DOHH2 (cell line): ENCODE results near the gene CLMN.

ENCODE experiments used
- EZH2phosphoT487 ChIP-seq: fragments of 200-600 bp; sonication (generic); IDR thresholded peaks from 2 replicates; pipeline ENCODE4 v1.6.1; 2017; ENCODE audit warnings: borderline replicate concordance, mild to moderate bottlenecking, antibody characterized with exemption, low read length, moderate library complexity, mixed read lengths
- TF ChIP-seq, protein P1 (sequence below): fragments of 200-600 bp; sonication (generic); IDR thresholded peaks from one replicate; pipeline ENCODE4 v1.5.1; 2014; ENCODE audit warnings: antibody characterized with exemption, mild to moderate bottlenecking, low read depth, low read length; ENCODE audit not compliant: poor library complexity, severe bottlenecking

DNA sequence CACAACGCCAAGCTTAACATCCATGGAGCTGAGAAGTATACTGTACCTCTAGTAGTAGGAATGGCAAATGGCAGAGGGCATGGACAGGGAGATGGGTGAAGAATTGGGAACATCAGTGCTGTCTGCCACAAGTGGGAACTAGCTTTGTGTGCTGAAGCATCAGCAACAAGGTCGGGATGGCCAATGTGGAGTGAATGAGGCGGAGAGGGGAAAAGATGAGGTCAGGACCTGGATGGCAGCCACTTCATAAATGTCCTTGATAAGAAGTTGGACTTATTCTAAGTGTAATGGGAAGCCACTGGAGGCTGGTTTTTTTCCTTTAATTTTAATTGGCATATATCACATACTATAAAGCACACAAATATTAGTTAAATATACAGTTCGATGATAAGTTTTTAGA, 21.9 kb upstream of the CLMN start:
- TF ChIP-seq, protein P1, sequence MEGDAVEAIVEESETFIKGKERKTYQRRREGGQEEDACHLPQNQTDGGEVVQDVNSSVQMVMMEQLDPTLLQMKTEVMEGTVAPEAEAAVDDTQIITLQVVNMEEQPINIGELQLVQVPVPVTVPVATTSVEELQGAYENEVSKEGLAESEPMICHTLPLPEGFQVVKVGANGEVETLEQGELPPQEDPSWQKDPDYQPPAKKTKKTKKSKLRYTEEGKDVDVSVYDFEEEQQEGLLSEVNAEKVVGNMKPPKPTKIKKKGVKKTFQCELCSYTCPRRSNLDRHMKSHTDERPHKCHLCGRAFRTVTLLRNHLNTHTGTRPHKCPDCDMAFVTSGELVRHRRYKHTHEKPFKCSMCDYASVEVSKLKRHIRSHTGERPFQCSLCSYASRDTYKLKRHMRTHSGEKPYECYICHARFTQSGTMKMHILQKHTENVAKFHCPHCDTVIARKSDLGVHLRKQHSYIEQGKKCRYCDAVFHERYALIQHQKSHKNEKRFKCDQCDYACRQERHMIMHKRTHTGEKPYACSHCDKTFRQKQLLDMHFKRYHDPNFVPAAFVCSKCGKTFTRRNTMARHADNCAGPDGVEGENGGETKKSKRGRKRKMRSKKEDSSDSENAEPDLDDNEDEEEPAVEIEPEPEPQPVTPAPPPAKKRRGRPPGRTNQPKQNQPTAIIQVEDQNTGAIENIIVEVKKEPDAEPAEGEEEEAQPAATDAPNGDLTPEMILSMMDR: no peak
- no peak for TF ChIP-seq EZH2phosphoT487
